Choroid plexus epithelial cell (primary cell): Measurements from ENCODE around the gene DENND5B.

Source experiments
- DNase-seq: peaks from one replicate; pipeline ENCODE4 v3.0.0-alpha.2; 2010; ENCODE audit warnings: low read depth
- H3K4me3 ChIP-seq: 2 replicates; pipeline ENCODE4 v1.5.1; 2011; ENCODE audit warnings: low read depth, mild to moderate bottlenecking, control low read depth, low read length, moderate library complexity
- CTCF ChIP-seq: conservative IDR thresholded peaks from 2 replicates; pipeline ENCODE4 v1.5.1; 2011; ENCODE audit warnings: low read depth, mild to moderate bottlenecking, control low read depth, inconsistent platforms, low read length, moderate library complexity

Gene DENND5B

GRCh38 chr12:31590642-31591379, at the start of gene DENND5B:
DENND5B (minus strand) TSS chr12:31591136; CDS start chr12:31590832, 304 bp downstream.
- TF ChIP-seq CTCF: no peak
- DNase-seq: peak; percentile 75
- peak within 1 kb of the TSS; percentile 88 for H3K4me3 ChIP-seq

GRCh38 chr12:31634620-31635019, 43.7 kb upstream of the DENND5B start:
- H3K4me3 ChIP-seq: no peak overlapping the region
- DNase-seq: no peak
- no peak for TF ChIP-seq CTCF

- no peak overlapping the region for H3K4me3 ChIP-seq
- no peak for TF ChIP-seq CTCF
Measured at GRCh38 chr12:31633464-31633863, 42.5 kb upstream of the DENND5B start.

GRCh38 chr12:31631809-31632208, 40.9 kb upstream of the DENND5B start:
- DNase-seq: no peak
- TF ChIP-seq CTCF: no peak
- no peak overlapping the region for H3K4me3 ChIP-seq

More at GRCh38 chr12:31633464-31633863, 42.5 kb upstream of the DENND5B start:
- no peak for DNase-seq

- DNase-seq: no peak
- H3K4me3 ChIP-seq: no peak overlapping the region
- TF ChIP-seq CTCF: no peak
Measured at GRCh38 chr12:31631023-31631724, 40.2 kb upstream of the DENND5B start.

GRCh38 chr12:31629756-31630732, 39.1 kb upstream of the DENND5B start:
- no peak for TF ChIP-seq CTCF
- peak; percentile 82 for DNase-seq
- H3K4me3 ChIP-seq: peak overlapping the region; percentile 28
